ENCODE data around the gene ADCY5.

DNA sequence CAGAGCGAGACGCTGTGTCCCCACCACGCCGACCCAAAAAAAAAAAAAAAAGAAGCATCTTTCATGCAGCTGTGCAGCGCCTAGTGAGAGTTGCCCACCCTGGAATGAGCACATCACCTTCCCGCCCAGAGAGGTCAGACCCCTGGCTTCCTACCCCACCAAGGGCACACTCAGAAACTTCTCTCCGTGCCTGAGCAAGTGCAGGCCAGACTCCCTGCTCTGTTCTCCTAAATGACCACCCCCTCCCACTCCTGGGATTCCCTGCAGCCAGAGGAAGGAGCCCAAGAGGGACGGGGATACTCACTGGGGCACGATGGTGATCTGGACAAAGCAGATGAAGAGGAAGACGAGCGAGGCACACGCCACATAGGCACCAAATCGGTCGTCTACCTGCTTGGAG, 131.2 kb downstream of the ADCY5 start:
- TF ChIP-seq POLR2AphosphoS5 (IDR thresholded peaks at IDR 0.05; ENCODE audit: low read depth, low read length) (no peak), POLR2A (IDR thresholded peaks at IDR 0.05; ENCODE audit: low read depth, low read length) (no peak)

All from GM12892 (cell line).